ENCODE data around the gene RPRD1A. TPM values are rescaled to one million over a fixed set of nuclear protein-coding genes. Genes with fewer than 3 reads are reported as not detected.
A peak's percentile ranks its signal among the peaks of the same experiment; 100 is the strongest.
"Not testable (repeated sequence)": the region's sequence is repeated elsewhere in the genome, so short reads cannot be mapped to it uniquely, and the experiment has no call there.

Gene RPRD1A
- total and polyA plus RNA-seq, 2 experiments from 2014 or later = 24.2 to 39.7 TPM

DNA sequence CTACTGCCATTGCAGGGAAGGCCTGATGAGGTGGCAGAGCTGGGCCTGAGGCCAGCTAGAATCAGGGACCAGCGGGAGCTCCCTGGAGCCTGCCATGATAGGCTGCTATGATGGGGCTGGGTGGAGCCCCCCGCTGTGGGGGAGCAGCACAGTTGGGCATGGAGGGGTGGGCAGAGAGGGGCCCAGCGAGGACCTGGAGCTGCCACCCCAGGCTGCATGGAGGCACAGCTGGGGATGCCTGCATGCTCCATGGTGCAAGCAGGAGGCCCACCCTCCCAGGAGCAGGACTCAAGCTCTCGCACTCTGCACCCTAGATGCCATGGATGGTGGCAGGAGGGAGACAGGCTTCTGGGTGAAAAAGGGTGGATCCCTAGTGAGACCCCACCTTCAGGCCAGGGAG is 17.8 kb upstream of the RPRD1A start:
- no peak overlapping the region for H2AFZ ChIP-seq
- no peak overlapping the region for H3K27ac ChIP-seq
- H3F3A ChIP-seq (ENCODE audit: insufficient read depth) = no peaks in the 10 kb centered on the region
- H4K20me1 ChIP-seq (ENCODE audit: insufficient read depth) = no peaks in the 10 kb centered on the region
- H3K4me2 ChIP-seq (ENCODE audit: unreplicated experiment) = no peak overlapping the region
- WGBS, 2 experiments (ENCODE audit: low coverage in 1 of 2, low lambda C conversion rate in 2 of 2, missing lambda C conversion rate in 2 of 2) = 83 to 85% methylated on average over 3 to 4 of the region's 4 CpGs
- H3K4me3 ChIP-seq = no peak overlapping the region
- no peaks in the 10 kb centered on the region for H3K36me3 ChIP-seq (ENCODE audit: low read depth)
- no peak overlapping the region for H3K9ac ChIP-seq
- DNase-seq = no peak
- H3K9me2 ChIP-seq (ENCODE audit: insufficient read depth) = no peaks in the 10 kb centered on the region
- no peaks in the 10 kb centered on the region for H3K27me3 ChIP-seq (replicated peaks; ENCODE audit: insufficient read depth)
- no peaks in the 10 kb centered on the region for H3K4me1 ChIP-seq (ENCODE audit: insufficient read depth)
- H3K9me3 ChIP-seq (ENCODE audit: low read depth) = no peaks in the 10 kb centered on the region
- TF ChIP-seq EZH2 (IDR thresholded peaks at IDR 0.05; ENCODE audit: insufficient read depth, poor library complexity, severe bottlenecking) = no peak
- no peak for TF ChIP-seq EZH2phosphoT487 (IDR thresholded peaks at IDR 0.05; ENCODE audit: insufficient read depth, low read depth)
- in situ Hi-C loops (cut with MboI) = no loop called here
- H3K79me2 ChIP-seq (ENCODE audit: insufficient read depth) = no peaks in the 10 kb centered on the region

GRCh38 chr18:36083729-36084128 is 16.4 kb upstream of the RPRD1A start:
- Histone ChIP-seq H2AFZ (no peak overlapping the region), H3K9me2 (ENCODE audit: insufficient read depth) (no peaks in the 10 kb centered on the region), H3K36me3 (ENCODE audit: low read depth) (no peaks in the 10 kb centered on the region), H3F3A (ENCODE audit: insufficient read depth) (no peaks in the 10 kb centered on the region), H3K4me3 (no peak overlapping the region), H3K4me1 (ENCODE audit: insufficient read depth) (no peaks in the 10 kb centered on the region), H3K9ac (no peak overlapping the region), H3K79me2 (ENCODE audit: insufficient read depth) (no peaks in the 10 kb centered on the region), H3K27ac (no peak overlapping the region), H3K9me3 (ENCODE audit: low read depth) (no peaks in the 10 kb centered on the region), H3K4me2 (ENCODE audit: unreplicated experiment) (no peak overlapping the region), H4K20me1 (ENCODE audit: insufficient read depth) (no peaks in the 10 kb centered on the region), H3K27me3 (replicated peaks; ENCODE audit: insufficient read depth) (no peaks in the 10 kb centered on the region)
- in situ Hi-C loops (cut with MboI) = no loop called here
- WGBS, 2 experiments (ENCODE audit: low coverage in 1 of 2, low lambda C conversion rate in 2 of 2, missing lambda C conversion rate in 2 of 2) = 25% methylated on average over 2 of the region's 2 CpGs
- no peak for DNase-seq
- TF ChIP-seq EZH2phosphoT487 (IDR thresholded peaks at IDR 0.05; ENCODE audit: insufficient read depth, low read depth) (no peak), EZH2 (IDR thresholded peaks at IDR 0.05; ENCODE audit: insufficient read depth, poor library complexity, severe bottlenecking) (no peak)

DNA sequence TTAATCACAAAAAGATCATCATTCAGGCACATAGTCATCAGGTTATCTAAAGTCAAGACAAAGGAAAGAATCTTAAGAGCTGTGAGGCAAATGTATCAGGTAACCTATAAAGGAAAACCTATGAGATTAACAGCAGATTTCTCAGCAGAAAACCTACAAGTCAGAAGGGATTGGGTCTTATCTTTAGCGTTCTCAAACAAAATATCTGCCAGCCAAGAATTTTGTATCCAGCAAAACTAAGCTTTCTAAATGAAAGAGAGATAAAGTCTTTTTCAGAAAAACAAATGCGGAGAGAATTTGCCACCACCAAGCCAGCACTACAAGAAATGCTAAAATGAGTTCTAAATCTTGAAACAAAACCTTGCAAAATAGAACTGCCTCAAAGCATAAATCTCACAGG is 13.8 kb upstream of the RPRD1A start:
- H3K36me3 ChIP-seq (ENCODE audit: low read depth); H3K4me2 ChIP-seq (ENCODE audit: unreplicated experiment); H3K9me2 ChIP-seq (ENCODE audit: insufficient read depth); H4K20me1 ChIP-seq (ENCODE audit: insufficient read depth); H3K27me3 ChIP-seq (replicated peaks; ENCODE audit: insufficient read depth); H3K9ac ChIP-seq; H3K27ac ChIP-seq; H3F3A ChIP-seq (ENCODE audit: insufficient read depth); H3K79me2 ChIP-seq (ENCODE audit: insufficient read depth); H3K9me3 ChIP-seq (ENCODE audit: low read depth); H3K4me3 ChIP-seq; H3K4me1 ChIP-seq (ENCODE audit: insufficient read depth); H2AFZ ChIP-seq; DNase-seq; in situ Hi-C loops (cut with MboI): not testable (repeated sequence)
- 76 to 87% methylated on average over 2 of the region's 2 CpGs for WGBS, 2 experiments (ENCODE audit: low coverage in 1 of 2, low lambda C conversion rate in 2 of 2, missing lambda C conversion rate in 2 of 2)

GRCh38 chr18:36078751-36079529 is 11.6 kb upstream of the RPRD1A start:
- no peak overlapping the region for H3K27ac ChIP-seq
- no peak overlapping the region for H3K4me3 ChIP-seq
- no peaks in the 10 kb centered on the region for H3K9me3 ChIP-seq (ENCODE audit: low read depth)
- peak; percentile 49 for DNase-seq
- no peak for TF ChIP-seq EZH2 (IDR thresholded peaks at IDR 0.05; ENCODE audit: insufficient read depth, poor library complexity, severe bottlenecking)
- TF ChIP-seq EZH2phosphoT487 (IDR thresholded peaks at IDR 0.05; ENCODE audit: insufficient read depth, low read depth) = no peak
- H3K9ac ChIP-seq = no peak overlapping the region
- 87 to 91% methylated on average over 6 of the region's 6 CpGs for WGBS, 2 experiments (ENCODE audit: low coverage in 1 of 2, low lambda C conversion rate in 2 of 2, missing lambda C conversion rate in 2 of 2)
- H2AFZ ChIP-seq = no peak overlapping the region
- peaks cover 10% of the 10 kb centered on the region for H3K4me1 ChIP-seq (ENCODE audit: insufficient read depth)
- H3F3A ChIP-seq (ENCODE audit: insufficient read depth) = no peaks in the 10 kb centered on the region
- in situ Hi-C loops (cut with MboI) = no loop called here
- H4K20me1 ChIP-seq (ENCODE audit: insufficient read depth) = no peaks in the 10 kb centered on the region
- H3K4me2 ChIP-seq (ENCODE audit: unreplicated experiment) = no peak overlapping the region
- no peaks in the 10 kb centered on the region for H3K36me3 ChIP-seq (ENCODE audit: low read depth)
- no peaks in the 10 kb centered on the region for H3K9me2 ChIP-seq (ENCODE audit: insufficient read depth)
- H3K79me2 ChIP-seq (ENCODE audit: insufficient read depth) = no peaks in the 10 kb centered on the region
- no peaks in the 10 kb centered on the region for H3K27me3 ChIP-seq (replicated peaks; ENCODE audit: insufficient read depth)

GRCh38 chr18:36077764-36078163 is 10.4 kb upstream of the RPRD1A start:
- DNase-seq; H3K4me3 ChIP-seq; H3K27ac ChIP-seq; H3K9ac ChIP-seq; H4K20me1 ChIP-seq (ENCODE audit: insufficient read depth); H3F3A ChIP-seq (ENCODE audit: insufficient read depth); H3K9me3 ChIP-seq (ENCODE audit: low read depth); H3K27me3 ChIP-seq (replicated peaks; ENCODE audit: insufficient read depth); H3K36me3 ChIP-seq (ENCODE audit: low read depth); H2AFZ ChIP-seq; H3K4me2 ChIP-seq (ENCODE audit: unreplicated experiment); H3K9me2 ChIP-seq (ENCODE audit: insufficient read depth); H3K79me2 ChIP-seq (ENCODE audit: insufficient read depth); in situ Hi-C loops (cut with MboI): not testable (repeated sequence)
- peaks cover 10% of the 10 kb centered on the region for H3K4me1 ChIP-seq (ENCODE audit: insufficient read depth)
- 96% methylated on average over 9 of the region's 27 CpGs; no CpG with 5 or more reads in 1 of the 2 experiments for WGBS, 2 experiments (ENCODE audit: low coverage in 1 of 2, low lambda C conversion rate in 2 of 2, missing lambda C conversion rate in 2 of 2)
